IMR-90 (cell line): Measurements from ENCODE around the gene ROBO2. TPM values are rescaled to one million over a fixed set of nuclear protein-coding genes. Genes with fewer than 3 reads are reported as not detected.

Experiments used
- ATAC-seq: fragments of 200-7000 bp; cut with Tn5 transposase; 2 replicates; pipeline ENCODE4 v1.9.1; 2020; ENCODE audit warnings: low read depth, mild to moderate bottlenecking, moderate library complexity
- BruUV-seq: library from RNA; stranded (reverse); fragments of 400-500 nt; replicated peaks from 2 replicates; lab custom pipeline; 2021; lab: Mats Ljungman, UMichigan
- CTCF ChIA-PET: fragments of 300-600 bp; formaldehyde crosslinking; extraction: SDS; loops from one replicate; lab custom pipeline; 2021; ENCODE audit warnings: antibody characterized with exemption; lab: Yijun Ruan, JAX
- POLR2A ChIA-PET: fragments of 300-600 bp; sonication (Branson Sonifier 250); formaldehyde crosslinking; loops from one replicate; lab custom pipeline; 2022; ENCODE audit warnings: antibody characterized with exemption; ENCODE audit not compliant: unreplicated experiment; lab: Charles Lee
- DNase-seq: peaks from one replicate; pipeline ENCODE4 v3.0.0; 2013
- H2AFZ ChIP-seq: replicated peaks from 2 replicates; pipeline ENCODE3; 2013; ENCODE audit warnings: low read length, mild to moderate bottlenecking; ENCODE audit not compliant: poor library complexity
- H2AK5ac ChIP-seq: 2 replicates; pipeline ENCODE4 v1.6.1; 2013; ENCODE audit warnings: low read depth, low read length, inconsistent platforms
- H2AK9ac ChIP-seq: replicated peaks from 2 replicates; pipeline ENCODE3; 2013; ENCODE audit warnings: mild to moderate bottlenecking, low read depth, low read length, moderate library complexity; ENCODE audit not compliant: poor library complexity
- H2BK120ac ChIP-seq: 2 replicates; pipeline ENCODE4 v1.6.1; 2013; ENCODE audit warnings: low read depth, low read length, inconsistent platforms
- H2BK15ac ChIP-seq: 3 replicates; pipeline ENCODE4 v1.6.1; 2013; ENCODE audit warnings: low read depth, low read length, inconsistent platforms
- H2BK20ac ChIP-seq: 2 replicates; pipeline ENCODE4 v1.6.1; 2013; ENCODE audit warnings: low read depth, mild to moderate bottlenecking, inconsistent platforms, low read length, moderate library complexity
- H2BK5ac ChIP-seq: 2 replicates; pipeline ENCODE4 v1.6.1; 2013; ENCODE audit warnings: mild to moderate bottlenecking, low read depth, low read length, inconsistent platforms; ENCODE audit not compliant: poor library complexity, severe bottlenecking
- H3K14ac ChIP-seq: replicated peaks from 2 replicates; pipeline ENCODE4 v1.6.1; 2013; ENCODE audit warnings: low read depth, low read length, inconsistent platforms
- H3K18ac ChIP-seq: 2 replicates; pipeline ENCODE4 v1.6.1; 2013; ENCODE audit warnings: low read depth, low read length, control low read depth
- H3K23ac ChIP-seq: 2 replicates; pipeline ENCODE4 v1.6.1; 2013; ENCODE audit warnings: low read depth, low read length, inconsistent platforms
- H3K27ac ChIP-seq: 2 replicates; pipeline ENCODE4 v1.5.1; 2013; ENCODE audit warnings: mild to moderate bottlenecking, control low read depth, low read length; ENCODE audit not compliant: insufficient read depth
- H3K27me3 ChIP-seq: 2 replicates; pipeline ENCODE4 v1.6.1; 2013; ENCODE audit warnings: low read length; ENCODE audit not compliant: control insufficient read depth, insufficient read depth
- H3K36me3 ChIP-seq: 2 replicates; pipeline ENCODE4 v1.6.1; 2013; ENCODE audit warnings: low read length, mixed read lengths; ENCODE audit not compliant: control insufficient read depth, insufficient read depth
- H3K4ac ChIP-seq: 2 replicates; pipeline ENCODE4 v1.6.1; 2013; ENCODE audit warnings: low read depth, low read length, inconsistent platforms
- H3K4me1 ChIP-seq: 2 replicates; pipeline ENCODE4 v1.6.1; 2013; ENCODE audit warnings: low read length, mixed read lengths; ENCODE audit not compliant: control insufficient read depth, insufficient read depth
- H3K4me2 ChIP-seq: 2 replicates; pipeline ENCODE4 v1.6.1; 2013; ENCODE audit warnings: low read depth, mild to moderate bottlenecking, control low read depth, low read length, moderate library complexity
- H3K4me3 ChIP-seq: 2 replicates; pipeline ENCODE4 v1.5.1; 2013; ENCODE audit warnings: low read depth, mild to moderate bottlenecking, control low read depth, low read length, moderate library complexity; ENCODE audit not compliant: insufficient read depth
- H3K56ac ChIP-seq: 2 replicates; pipeline ENCODE4 v1.6.1; 2013; ENCODE audit warnings: low read length, inconsistent platforms; ENCODE audit not compliant: insufficient read depth; ENCODE audit errors: extremely low read depth
- H3K79me1 ChIP-seq, 2 experiments: 2 replicates each; pipeline ENCODE4 v1.6.1; 2013; ENCODE audit warnings: low read length in 2 of 2, inconsistent platforms in 1 of 2, low read depth in 1 of 2
- H3K9ac ChIP-seq: 2 replicates; pipeline ENCODE4 v1.6.1; 2013; ENCODE audit warnings: low read depth, low read length, control low read depth
- H3K9me1 ChIP-seq: 2 replicates; pipeline ENCODE4 v1.6.1; 2013; ENCODE audit warnings: low read length, inconsistent platforms; ENCODE audit not compliant: insufficient read depth
- H3K9me3 ChIP-seq: 2 replicates; pipeline ENCODE4 v1.6.1; 2013; ENCODE audit warnings: low read length; ENCODE audit not compliant: control insufficient read depth, insufficient read depth
- H4K20me1 ChIP-seq: 2 replicates; pipeline ENCODE4 v1.6.1; 2013; ENCODE audit warnings: low read length, inconsistent platforms; ENCODE audit not compliant: insufficient read depth
- H4K5ac ChIP-seq: 2 replicates; pipeline ENCODE4 v1.6.1; 2013; ENCODE audit warnings: mild to moderate bottlenecking, low read depth, low read length, control low read depth
- H4K8ac ChIP-seq, 2 experiments: 2 replicates each; pipeline ENCODE4 v1.6.1; 2013; ENCODE audit warnings: low read depth in 2 of 2, low read length in 2 of 2, control low read depth in 1 of 2, inconsistent platforms in 1 of 2
- H4K91ac ChIP-seq: 2 replicates; pipeline ENCODE4 v1.6.1; 2013; ENCODE audit warnings: low read depth, low read length, inconsistent platforms; ENCODE audit not compliant: insufficient read depth
- CEBPB ChIP-seq: IDR thresholded peaks from 2 replicates; pipeline ENCODE4 v1.6.1; 2012; ENCODE audit warnings: low read depth, low read length, improper control_type of control experiment
- CTCF ChIP-seq: conservative IDR thresholded peaks from 2 replicates; pipeline ENCODE4 v1.5.1; 2012; ENCODE audit warnings: mild to moderate bottlenecking, low read depth, low read length, improper control_type of control experiment
- MAFK ChIP-seq: IDR thresholded peaks from 2 replicates; pipeline ENCODE4 v1.6.1; 2012; ENCODE audit warnings: low read depth, low read length, improper control_type of control experiment
- MAZ ChIP-seq: IDR thresholded peaks from 2 replicates; pipeline ENCODE4 v1.6.1; 2012; ENCODE audit warnings: low read depth, mild to moderate bottlenecking, low read length, improper control_type of control experiment, moderate library complexity, borderline replicate concordance
- NFE2L2 ChIP-seq: fragments of 150-350 bp; IDR thresholded peaks from 2 replicates; pipeline ENCODE4 v1.6.1; 2016; ENCODE audit warnings: low read depth, mild to moderate bottlenecking, low read length
- RCOR1 ChIP-seq: IDR thresholded peaks from 2 replicates; pipeline ENCODE4 v1.6.1; 2012; ENCODE audit warnings: mild to moderate bottlenecking, low read length, improper control_type of control experiment; ENCODE audit not compliant: insufficient replicate concordance
- RFX5 ChIP-seq: IDR thresholded peaks from 2 replicates; pipeline ENCODE4 v1.8.0; 2012; ENCODE audit warnings: low read depth, mild to moderate bottlenecking, low read length, moderate library complexity
- USF2 ChIP-seq: fragments of 150-350 bp; IDR thresholded peaks from 2 replicates; pipeline ENCODE4 v1.6.1; 2017; ENCODE audit warnings: mild to moderate bottlenecking, antibody characterized with exemption, low read length, low read depth
- WGBS, 2 experiments: methylation state at CpG; one replicate each; pipeline versions ENCODE4 v1.1.5 to v1.1.7; 2013; ENCODE audit warnings: missing lambda C conversion rate in 2 of 2; ENCODE audit not compliant: insufficient read length in 1 of 2; ENCODE audit errors: extremely low coverage in 2 of 2; 5-methylcytosine and 5-hydroxymethylcytosine counted together
- dilution Hi-C: fragments of 300-500 bp; cut with HindIII; formaldehyde crosslinking; loops from one replicate; pipeline ENCODE4 v1.14.3; 2018; ENCODE audit warnings: low sequenced_read_pairs; ENCODE audit not compliant: unreplicated experiment
- in situ Hi-C: fragments of 300-500 bp; cut with MboI; formaldehyde crosslinking; loops from 3 replicates; pipeline ENCODE4 v1.14.3; 2019; ENCODE audit warnings: low sequenced_read_pairs, inconsistent platforms, mixed read lengths
- intact Hi-C: fragments of 100-400 bp; cut with micrococcal nuclease; formaldehyde crosslinking; loops from 2 replicates; pipeline ENCODE4 v1.10.0; 2022
- polyA plus RNA-seq, 3 experiments: library from polyadenylated mRNA; depleted of rRNA; stranded (reverse); fragments of >200 nt; gene quantifications; 2 replicates each; pipeline ENCODE4 v1.2.3, GENCODE V29; 2012; ENCODE audit warnings: low replicate concordance in 1 of 3
- total RNA-seq: library from RNA; depleted of rRNA; stranded (reverse); fragments of >200 nt; gene quantifications from 2 replicates; pipeline ENCODE4 v1.2.3, GENCODE V29; 2012

Gene ROBO2
- total and polyA plus RNA-seq, 2 of the 4 experiments (the other 2 are of a cell fraction): 9.3 to 14.5 TPM

GRCh38 chr3:77535116-77535515 lies 495.2 kb downstream of the ROBO2 start:
- ChIA-PET CTCF (interaction anchor here (0.7 to 0.9 kb wide), 3 partner anchors 48 to 293 kb away, joined by 3 to 16 read pairs (median 3); no protein-coding TSS in a partner anchor), POLR2A (no interaction called here)
- Histone ChIP-seq H2BK120ac (no peak overlapping the region), H3K9me3 (no peaks in the 10 kb centered on the region), H2AK5ac (no peak overlapping the region), H3K23ac (no peak overlapping the region), H3K18ac (no peak overlapping the region), H2AFZ (no peak overlapping the region), H3K9ac (no peak overlapping the region), H3K9me1 (no peaks in the 10 kb centered on the region), H2AK9ac (no peak overlapping the region), H3K4ac (no peak overlapping the region), H3K14ac (no peak overlapping the region), H2BK5ac (no peak overlapping the region), H3K79me1 (no peaks in the 10 kb centered on the region), H3K27ac (no peak overlapping the region), H3K4me1 (no peaks in the 10 kb centered on the region), H4K8ac (no peak overlapping the region), H4K5ac (no peak overlapping the region), H3K27me3 (no peaks in the 10 kb centered on the region), H2BK20ac (no peak overlapping the region), H4K20me1 (no peaks in the 10 kb centered on the region), H3K4me3 (no peak overlapping the region), H3K56ac (no peak overlapping the region), H3K4me2 (no peak overlapping the region), H3K36me3 (no peaks in the 10 kb centered on the region), H2BK15ac (no peak overlapping the region), H4K91ac (no peak overlapping the region)
- DNase-seq: no peak
- intact Hi-C loops (no loop called here), in situ Hi-C loops (no loop called here), dilution Hi-C loops (no loop called here)
- WGBS, 2 experiments: no CpG with 5 or more reads among the region's 2 CpGs
- no TSS peak for BruUV-seq
- ATAC-seq: no peak
- no peak for TF ChIP-seq CEBPB
- no peak for TF ChIP-seq MAZ
- no peak for TF ChIP-seq RFX5
- no peak for TF ChIP-seq CTCF
- no peak for TF ChIP-seq NFE2L2
- peak; percentile 70 for TF ChIP-seq MAFK
- no peak for TF ChIP-seq RCOR1
- TF ChIP-seq USF2: no peak
